NCI-H2227 (cell line): ENCODE results near the gene SMYD2.

Experiments
- DNase-seq: peaks from one replicate; lab custom pipeline; 2025; ENCODE audit not compliant: unreplicated experiment; lab: John Stamatoyannopoulos, UW

The SMYD2 gene

DNA sequence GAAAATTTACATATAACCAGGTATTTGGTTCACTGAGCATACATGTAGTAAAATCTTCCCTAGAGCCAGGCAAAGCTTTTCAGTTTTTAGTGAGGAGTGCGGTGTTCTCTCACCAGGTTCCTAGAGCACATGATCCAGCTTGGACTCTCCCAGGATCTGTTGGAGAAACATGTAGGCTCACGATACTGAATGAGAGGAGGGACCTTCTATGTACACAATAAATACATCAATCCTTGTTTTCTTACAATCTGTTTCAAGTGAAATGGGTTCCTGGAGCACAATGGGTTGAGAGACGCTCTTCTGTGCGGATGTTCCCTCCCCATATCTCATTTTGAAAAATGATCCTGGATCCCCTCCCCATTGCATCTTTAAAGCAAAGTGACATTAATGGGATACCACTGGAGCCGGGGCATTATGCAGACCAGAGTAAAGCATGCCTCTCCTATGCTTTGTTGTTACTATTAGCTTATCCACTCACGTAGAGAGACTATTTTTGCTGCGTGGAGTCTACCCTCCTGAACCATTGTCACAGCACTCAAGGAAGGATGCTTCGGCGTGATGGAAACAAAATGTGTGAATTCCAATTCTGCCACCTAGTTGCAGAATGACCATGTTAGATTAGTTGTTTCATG is 19.3 kb downstream of the SMYD2 start:
- DNase-seq: no peak

DNA sequence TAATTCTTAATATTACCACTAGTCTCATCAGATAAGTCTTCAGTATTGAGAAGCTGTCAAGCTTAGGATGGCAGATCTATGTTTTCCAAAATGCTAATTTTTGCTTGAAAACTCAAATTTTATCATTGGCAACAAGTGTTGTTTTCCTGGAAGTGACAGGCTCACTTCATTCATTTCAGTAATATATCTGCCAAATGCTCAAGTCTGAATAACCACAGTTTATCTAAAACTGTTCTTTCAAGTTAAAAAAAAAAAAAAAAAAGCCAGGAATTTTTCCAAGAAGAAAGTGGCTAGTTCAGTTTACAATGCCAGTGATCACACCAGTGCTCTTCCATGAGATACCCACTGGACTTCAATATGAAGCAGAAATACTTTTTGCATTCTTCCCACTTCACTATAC is 20.6 kb downstream of the SMYD2 start:
- no peak for DNase-seq

DNA sequence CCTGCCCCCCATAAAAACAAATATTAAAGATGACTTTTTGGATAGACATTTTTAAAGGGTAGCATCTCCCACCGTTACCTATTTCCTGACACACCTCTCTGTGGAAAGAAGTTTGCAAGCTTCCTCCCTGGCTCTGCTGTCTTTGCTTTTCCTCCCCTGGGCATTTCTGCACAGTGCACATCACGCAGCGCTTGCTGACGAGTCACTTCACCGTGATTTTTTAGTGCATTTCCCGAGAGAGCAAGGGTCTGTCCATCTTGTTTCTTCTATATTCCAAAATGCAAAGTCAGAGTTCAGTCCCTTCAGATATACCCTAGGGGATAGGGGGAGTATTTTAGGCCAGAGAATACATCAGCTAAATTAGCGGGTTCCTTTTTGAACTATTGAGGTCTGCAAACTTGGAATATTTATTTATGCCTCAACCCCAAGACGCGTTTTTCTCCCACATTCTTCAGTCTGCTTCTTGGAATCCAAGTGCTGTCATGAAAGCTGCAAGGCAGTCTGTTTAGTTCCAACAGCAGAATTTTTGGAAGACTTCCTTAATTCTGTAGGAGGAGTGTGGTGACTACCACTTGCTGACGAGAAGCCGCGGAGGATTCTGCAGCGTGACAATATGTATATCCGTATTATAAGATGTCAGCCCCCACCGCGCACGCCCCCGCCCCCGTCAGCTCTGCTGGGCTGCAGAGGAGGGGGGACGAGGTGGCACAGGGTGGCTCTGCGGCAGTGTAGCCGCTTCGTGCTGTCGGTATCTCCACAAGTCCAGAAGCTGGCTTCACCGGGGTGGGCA is 22.4 kb downstream of the SMYD2 start:
- DNase-seq: no peak

DNA sequence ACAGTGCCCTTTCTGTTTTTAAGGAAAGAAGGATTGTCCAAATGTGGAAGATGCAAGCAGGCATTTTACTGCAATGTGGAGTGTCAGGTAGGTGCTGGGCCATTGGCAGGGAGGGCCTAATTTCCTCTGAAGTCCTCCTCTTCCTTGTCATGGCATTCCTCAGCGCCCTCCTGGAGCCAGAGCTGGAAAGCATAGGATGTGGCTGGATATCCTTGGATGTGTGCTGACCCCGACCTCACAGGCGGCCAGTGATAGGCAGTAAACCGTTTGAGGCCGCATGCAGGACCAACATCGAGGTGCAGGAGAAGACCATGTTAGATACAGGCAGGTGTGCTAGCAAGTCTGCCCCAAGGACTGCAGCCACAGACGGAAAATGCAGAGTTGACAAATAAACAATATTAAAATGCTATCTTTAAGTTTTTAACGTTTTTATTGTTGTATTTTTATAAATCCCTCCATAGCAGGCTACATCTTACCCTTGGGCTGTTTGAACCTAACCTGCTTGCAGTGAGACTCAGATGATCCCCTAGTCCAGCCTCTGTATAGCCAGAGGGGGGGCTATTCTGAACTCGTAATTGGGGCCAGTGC is 24.3 kb downstream of the SMYD2 start:
- DNase-seq: no peak

DNA sequence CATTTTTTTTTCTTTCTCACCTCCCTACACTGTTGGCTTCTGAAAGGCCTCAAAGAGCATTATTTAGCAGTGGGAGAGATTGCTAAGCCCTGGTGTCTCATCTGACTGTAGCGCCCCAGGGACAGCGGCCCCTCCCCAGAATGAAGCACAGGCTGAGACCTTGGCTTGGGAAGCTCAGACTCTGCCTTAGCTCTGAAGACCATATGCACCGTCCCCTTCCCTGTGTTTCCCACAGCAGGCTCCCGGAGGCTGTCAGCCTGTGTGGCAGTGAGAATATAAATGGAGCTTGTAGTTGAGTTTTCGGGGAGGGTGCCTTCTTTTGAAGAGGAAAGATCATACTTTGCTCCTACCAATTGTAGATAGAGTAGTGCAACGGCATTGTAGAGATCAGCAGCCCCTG is 25.3 kb downstream of the SMYD2 start:
- DNase-seq: no peak

DNA sequence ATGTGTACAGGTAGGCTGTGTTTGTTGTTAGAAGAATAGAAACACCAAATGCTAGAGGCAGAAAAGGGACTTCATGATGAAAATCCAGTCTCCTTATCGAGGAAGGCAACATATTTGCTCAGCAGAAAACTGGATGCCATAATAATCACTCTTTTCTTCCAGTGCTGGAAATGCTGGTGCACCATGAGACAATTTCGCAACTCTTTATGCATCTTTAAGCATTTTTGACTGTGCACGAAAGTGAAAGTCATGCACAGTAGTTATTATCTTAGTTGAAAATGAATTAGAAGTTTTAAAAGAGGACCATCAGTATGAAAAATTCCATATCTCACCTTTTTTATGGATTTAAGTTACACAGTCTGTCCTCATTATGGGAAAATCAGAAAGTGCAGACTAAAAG is 29.1 kb downstream of the SMYD2 start:
- no peak for DNase-seq

DNA sequence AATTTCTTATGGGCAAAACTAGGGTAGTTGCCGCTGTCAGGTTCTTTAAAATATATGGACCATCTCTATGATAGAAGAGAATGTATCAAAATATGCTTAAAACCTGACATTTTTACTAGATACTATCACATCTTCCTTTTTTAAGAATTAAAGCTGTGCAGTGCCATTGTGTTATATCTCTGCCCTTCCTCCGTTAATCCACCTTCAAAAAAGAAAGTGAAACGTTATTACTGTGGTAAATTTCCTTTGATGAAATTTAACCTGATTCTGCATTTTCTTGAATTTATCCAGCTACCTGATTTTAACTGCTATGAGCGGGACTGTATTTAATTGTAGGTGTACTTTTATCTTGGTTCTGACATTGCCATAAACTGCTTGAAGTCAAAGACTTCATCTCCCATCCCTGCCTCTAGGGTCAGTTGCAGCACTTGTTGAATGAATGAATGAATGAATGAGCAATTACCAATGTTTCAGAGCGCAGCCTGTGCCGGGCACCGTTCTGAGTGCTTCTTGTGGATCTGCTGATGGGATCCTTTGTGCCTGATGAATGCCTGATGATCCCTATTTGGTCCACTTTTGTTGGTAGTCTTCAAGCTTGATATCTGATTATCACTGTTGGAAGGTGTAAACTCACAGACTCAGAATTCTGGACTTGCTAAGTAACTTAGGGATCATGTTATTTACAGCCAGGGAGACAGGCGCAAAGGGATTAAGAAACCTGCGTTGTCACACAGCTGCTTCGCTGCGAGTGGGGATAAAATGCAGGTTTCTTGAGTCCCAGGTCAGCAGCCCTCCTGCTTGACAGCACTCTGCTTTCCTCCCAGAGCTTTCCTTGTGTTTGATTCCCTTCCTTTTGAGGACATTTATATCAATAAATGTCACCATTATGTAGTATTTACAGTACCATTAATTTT is 30.1 kb downstream of the SMYD2 start:
- DNase-seq: no peak

DNA sequence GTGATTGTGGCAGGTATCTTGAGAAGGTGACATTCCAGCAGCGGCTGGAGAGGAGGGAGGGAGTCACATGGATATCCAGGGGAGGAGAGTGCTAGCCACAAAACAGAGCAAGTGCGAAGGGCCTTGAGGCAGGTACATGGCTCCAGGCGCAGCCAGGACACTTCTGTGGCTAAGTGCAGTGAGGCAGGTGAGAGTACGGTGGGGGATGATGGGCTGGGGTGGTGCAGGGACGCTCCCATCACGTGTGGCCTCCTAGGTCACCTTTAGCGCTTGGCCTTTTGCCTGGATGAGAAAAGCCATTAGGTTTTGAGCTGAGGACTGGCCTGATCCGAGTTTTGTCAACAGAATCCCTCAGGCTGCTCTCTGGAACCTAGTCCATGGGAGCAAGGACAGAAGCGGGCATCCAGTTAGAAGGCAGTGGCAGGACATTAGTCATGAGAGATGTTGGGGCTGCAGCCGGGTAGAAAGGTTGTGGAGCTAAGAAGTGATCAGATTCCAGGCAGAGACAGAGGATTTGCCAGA is 31.6 kb downstream of the SMYD2 start:
- DNase-seq: no peak

DNA sequence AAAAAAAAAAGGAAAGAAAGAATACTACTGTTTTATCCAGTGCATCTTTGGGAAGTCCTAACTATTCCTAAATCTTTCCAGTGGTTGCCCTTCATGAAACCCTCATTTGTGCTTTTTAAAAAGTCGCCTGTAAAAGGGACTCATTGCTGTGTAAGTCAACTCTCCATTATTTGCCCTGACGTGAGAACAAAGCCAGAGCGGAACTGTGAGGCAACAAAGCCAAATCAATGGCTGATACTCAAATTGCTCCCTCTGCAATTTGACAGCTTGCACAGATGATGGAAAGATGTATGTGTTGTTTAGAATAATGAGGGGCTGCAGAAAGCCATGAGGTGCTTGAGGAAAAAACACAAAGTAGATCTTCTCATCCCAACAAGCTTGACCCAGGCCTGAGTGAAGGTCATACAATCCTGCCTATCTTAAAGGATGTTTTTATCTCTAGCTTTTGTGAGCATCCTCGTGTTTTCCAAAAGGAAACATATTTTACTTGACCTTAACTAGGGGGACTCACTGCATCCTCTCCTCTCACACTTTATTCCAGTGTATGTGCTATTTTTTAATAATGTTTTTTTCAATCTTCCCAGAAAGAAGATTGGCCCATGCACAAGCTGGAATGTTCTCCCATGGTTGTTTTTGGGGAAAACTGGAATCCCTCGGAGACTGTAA is 33.4 kb downstream of the SMYD2 start:
- DNase-seq: peak; percentile 44

DNA sequence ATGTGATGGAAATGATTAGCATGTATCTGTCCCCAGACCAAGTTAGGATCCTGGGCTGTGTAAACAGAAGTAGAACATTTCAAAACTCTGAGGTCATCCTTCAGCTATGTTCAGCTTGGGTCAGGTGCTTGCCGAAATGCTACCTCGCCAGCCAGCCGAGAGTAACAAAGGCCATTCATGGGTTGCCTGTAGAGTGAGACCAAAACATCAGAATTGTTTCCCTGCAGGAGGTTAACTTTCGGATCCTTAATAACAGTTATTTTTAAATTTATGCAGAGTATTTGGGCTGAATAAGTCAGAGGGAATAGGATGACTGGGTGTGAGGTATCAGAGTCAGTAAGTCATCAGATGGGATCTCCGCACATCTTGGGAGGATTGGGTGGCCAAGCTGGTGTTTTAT is 35.6 kb downstream of the SMYD2 start:
- no peak for DNase-seq

DNA sequence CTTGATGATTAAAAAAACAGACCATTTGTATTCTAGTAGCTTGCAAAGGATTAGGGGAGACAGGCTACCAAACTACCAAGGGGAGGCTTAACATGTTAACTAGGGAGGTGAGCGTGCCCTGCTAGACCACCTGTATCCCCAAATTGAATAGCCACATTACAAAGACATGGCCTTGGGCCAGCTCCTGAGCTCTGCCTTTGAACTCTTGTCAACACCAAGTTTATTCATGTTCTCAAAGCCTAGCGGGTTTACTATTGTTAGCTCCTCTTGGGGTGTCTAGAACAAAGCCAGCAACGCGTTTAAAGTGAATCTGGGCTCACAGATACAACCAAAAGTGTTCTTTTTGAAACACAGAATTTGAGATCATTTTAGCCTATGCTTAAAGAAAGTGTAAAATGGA is 36.3 kb downstream of the SMYD2 start:
- DNase-seq: no peak

DNA sequence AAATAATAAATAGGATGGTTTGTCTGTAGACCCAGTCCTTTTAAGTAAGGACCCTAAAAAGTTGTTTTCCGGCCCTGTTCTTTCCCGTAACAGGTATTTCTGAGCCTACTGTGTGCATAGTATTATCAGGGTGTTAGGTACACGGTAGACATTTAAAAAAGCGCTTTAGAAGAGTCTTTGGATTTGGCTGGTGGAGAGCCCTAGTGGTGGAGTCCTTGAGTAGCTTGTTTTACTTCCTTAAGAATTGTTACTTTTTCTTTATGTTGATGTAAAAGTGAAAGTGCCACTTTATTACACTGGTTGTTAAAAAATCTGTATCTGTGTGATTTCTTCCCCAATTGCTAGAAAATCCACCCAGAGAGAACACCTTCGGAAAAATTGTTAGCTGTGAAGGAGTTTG is 36.8 kb downstream of the SMYD2 start:
- no peak for DNase-seq

DNA sequence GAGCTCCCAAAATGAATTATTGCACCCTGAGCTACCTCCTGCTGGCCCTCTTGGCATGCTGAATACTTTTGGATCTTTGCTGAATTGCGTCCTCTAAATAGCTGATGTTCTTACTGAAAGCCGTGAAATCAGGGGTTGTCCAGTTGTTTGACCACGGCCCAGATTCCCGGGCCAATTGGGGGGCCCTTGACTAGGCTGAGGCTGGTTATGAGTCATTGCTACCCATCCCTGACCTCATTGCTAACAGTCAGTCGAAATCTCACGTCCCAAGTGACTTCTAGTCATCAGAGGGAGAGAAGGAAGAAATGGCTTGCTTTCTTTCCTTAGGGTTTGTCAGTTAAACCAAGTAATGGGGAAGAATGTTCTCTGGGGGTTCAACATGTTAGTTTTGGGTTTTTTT is 37.4 kb downstream of the SMYD2 start:
- DNase-seq: no peak

DNA sequence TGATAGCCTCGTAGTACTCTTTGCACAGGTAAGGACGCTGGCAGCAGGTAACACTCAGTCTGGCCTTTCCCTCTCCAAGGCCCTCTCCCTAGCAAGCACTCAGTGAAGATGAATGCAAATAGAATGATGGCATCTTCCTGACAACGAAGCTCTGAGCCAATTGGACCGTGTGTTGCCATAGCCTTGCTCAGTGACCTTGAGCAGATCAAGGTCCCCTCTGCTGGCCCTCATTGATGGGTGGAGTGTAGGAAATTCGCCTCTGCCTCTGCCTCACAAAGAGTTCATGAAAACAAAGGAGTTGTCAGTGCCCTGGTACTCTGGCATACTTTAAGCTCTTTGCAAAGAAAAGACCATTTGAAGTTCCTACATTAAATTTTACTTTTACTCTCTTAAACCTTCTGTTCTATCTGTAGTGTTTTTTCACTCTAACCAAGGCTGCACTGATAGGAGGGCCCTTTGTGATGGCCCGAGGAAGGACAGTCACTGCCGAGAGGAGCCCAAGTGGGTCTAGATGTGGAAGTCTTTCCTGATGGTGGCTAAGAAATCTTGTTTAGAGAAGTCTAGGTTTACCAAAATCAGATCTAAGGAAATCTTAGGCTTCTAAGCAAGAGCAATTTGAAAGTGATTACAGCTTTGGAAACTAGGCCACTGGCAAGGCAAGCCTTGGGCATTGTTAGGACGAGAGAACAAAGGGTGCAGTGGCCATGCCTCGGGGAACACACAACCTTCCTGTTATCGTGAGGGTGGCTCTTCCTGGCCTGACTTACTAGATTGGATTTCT is 38.2 kb downstream of the SMYD2 start:
- DNase-seq: no peak

DNA sequence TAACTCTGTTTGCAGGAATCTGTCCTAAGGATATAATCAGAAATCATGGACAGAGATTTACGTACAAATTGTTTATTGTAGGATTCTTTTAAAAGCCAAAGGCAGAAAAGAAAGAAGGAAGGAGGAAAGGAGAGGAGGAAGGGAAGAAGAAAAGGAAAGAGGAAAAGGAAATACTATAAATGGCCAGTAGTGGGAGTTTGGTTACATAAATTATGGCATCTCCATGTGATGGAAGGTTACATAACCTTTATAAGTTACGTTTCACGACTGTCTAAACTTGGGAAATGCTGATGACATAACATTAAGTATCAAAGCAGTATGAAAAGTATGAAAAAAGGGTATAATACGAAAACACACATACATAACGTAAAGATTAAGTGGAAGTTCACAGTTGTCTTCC is 39.0 kb downstream of the SMYD2 start:
- no peak for DNase-seq

DNA sequence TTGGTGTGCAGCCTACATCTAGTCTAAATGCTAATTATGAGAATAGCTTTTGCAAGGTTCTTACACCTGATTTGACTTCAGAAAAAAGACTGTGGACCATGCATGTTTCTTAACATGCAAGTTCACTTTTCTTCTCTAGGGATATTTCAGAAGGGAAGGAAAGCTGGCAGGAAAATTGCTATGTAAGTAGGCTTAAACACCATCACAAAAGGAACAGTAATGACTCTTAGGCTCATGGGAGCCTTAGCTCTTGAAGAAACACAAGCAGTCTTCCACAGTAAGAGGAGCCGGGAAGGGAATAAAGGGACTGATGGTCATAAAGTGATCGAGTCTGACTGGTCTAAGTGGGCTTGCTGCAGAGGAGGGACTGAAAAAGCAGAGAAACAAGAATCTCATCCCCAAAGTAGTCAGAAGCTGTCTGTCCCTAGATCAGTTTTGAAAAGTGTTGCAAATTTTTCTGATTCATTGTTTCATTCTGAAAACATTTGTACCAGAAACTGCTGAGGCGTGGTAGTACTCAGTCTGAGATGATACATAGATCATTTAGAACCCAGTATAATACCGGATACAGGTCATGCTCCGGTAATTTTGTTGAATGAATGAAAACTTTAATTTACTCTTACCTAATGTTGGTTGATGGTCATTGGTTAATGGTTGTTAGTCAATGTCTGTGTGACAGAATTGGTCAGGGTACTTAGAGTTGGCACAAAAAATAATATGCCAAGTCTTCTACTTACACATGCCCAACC is 40.9 kb downstream of the SMYD2 start:
- DNase-seq: peak; percentile 52

DNA sequence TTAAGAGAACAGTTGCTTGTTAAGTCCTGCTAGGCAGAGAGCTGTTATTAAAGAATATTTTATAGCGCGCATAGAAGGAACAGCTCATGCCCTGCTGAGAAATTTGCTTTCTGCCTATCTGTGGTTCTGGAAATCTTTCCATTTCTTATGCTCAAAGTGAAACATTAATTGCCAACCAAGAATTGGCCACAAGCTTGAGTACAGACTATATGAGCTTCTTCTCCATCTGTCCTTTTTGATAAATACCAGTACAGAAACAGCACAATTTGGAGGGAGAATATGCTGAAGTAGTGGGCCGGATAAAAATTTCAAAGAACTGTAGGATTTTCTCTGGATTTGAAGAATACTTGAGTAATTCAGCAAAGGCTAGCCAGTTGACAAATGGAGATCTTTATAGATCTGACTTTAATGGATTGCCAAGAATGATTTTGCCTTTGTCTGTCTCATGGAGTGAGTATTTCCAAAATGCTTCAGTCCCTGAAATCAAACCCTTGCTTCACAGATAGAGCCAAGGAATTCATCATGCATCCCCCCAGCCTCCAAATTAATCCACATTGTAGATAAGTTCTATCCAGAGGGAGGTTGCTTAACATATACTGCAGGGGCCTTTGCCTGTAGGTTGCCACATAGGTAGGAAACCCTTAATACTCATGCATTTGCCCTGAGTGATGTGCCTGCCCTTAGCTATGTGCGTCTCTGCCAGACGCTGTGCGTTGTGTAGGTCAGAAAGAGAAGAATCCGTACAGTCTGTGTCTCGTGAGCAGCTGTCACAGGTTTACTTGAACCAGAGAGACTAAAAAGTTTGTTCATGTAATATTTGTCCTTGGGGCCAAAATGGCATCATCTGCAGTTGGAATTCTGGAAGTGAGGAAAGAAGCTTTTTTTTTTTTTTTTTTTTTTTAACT is 44.2 kb downstream of the SMYD2 start:
- DNase-seq: peak; percentile 81

DNA sequence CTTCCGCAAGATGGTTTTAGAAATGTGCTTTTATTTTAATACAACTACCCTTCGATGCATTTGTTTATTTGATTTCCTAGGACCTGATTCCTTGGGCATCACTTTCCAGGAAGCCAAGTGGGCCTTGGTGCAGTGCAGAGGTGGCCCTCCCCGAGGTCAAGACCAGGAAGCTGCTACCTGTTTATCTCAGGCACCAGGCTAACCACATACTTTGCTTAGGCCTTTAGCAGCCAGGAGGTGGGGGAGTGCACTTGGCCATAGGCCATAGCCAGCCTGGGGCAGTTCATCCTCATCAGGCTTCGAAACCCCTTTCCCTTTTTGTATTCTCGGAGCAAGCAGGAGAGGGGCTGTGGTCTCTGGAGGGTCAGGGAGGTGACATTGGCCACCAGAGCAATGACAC is 45.4 kb downstream of the SMYD2 start:
- DNase-seq: no peak
